Mesenchymal stem cell (in vitro differentiated cells and primary cell): ENCODE measurements around the gene BLMH.

ENCODE experiments used
- DNase-seq: peaks from one replicate; pipeline ENCODE4 v3.0.0-alpha.2; 2013
- H2AFZ ChIP-seq: one replicate; pipeline ENCODE4 v1.6.1; 2013; ENCODE audit warnings: low read depth, mild to moderate bottlenecking, control low read depth, inconsistent platforms, low read length, moderate library complexity
- H2AK5ac ChIP-seq: 2 replicates; pipeline ENCODE4 v1.6.1; 2013; ENCODE audit warnings: low read length, moderate library complexity, mild to moderate bottlenecking, inconsistent platforms; ENCODE audit not compliant: severe bottlenecking
- H2BK120ac ChIP-seq: one replicate; pipeline ENCODE4 v1.6.1; 2013; ENCODE audit warnings: low read depth, mild to moderate bottlenecking, inconsistent platforms, low read length, moderate library complexity
- H2BK12ac ChIP-seq, 2 experiments: one replicate each; pipeline ENCODE4 v1.6.1; 2013; ENCODE audit warnings: inconsistent platforms in 2 of 2, low read length in 2 of 2, mild to moderate bottlenecking in 2 of 2, moderate library complexity in 2 of 2, control low read depth in 1 of 2
- H2BK15ac ChIP-seq: one replicate; pipeline ENCODE4 v1.6.1; 2013; ENCODE audit warnings: mild to moderate bottlenecking, low read depth, inconsistent platforms; ENCODE audit not compliant: poor library complexity, severe bottlenecking
- H2BK5ac ChIP-seq: 2 replicates; pipeline ENCODE4 v1.6.1; 2013; ENCODE audit warnings: low read depth, mild to moderate bottlenecking, low read length, control low read depth, inconsistent platforms; ENCODE audit not compliant: poor library complexity, severe bottlenecking
- H3K14ac ChIP-seq, 2 experiments: one replicate each; pipeline ENCODE4 v1.6.1; 2013; ENCODE audit warnings: inconsistent platforms in 2 of 2, low read length in 2 of 2, control low read depth in 1 of 2, mild to moderate bottlenecking in 1 of 2, moderate library complexity in 1 of 2
- H3K18ac ChIP-seq, 2 experiments: one replicate each; pipeline ENCODE4 v1.6.1; 2013; ENCODE audit warnings: inconsistent platforms in 2 of 2, low read length in 2 of 2, control low read depth in 1 of 2, low read depth in 1 of 2, mild to moderate bottlenecking in 1 of 2
- H3K23ac ChIP-seq, 2 experiments: one replicate each; pipeline ENCODE4 v1.6.1; 2013; ENCODE audit warnings: inconsistent platforms in 2 of 2, low read length in 2 of 2, mild to moderate bottlenecking in 2 of 2, moderate library complexity in 2 of 2, control low read depth in 1 of 2
- H3K27ac ChIP-seq: 2 replicates; pipeline ENCODE4 v1.5.1; 2013; ENCODE audit warnings: mild to moderate bottlenecking, moderate library complexity, low read length, control low read depth, inconsistent platforms; ENCODE audit not compliant: poor library complexity, severe bottlenecking
- H3K27me3 ChIP-seq, 2 experiments: 2 replicates each; pipeline versions ENCODE4 v1.6.1 to v1.7.0; 2013; ENCODE audit warnings: low read length in 2 of 2, mild to moderate bottlenecking in 2 of 2, moderate library complexity in 2 of 2, control low read depth in 1 of 2, inconsistent platforms in 1 of 2; ENCODE audit not compliant: control insufficient read depth in 1 of 2, insufficient read depth in 1 of 2
- H3K36me3 ChIP-seq, 2 experiments: 2 replicates each; pipeline versions ENCODE4 v1.6.1 to v1.7.0; 2013; ENCODE audit warnings: low read length in 2 of 2, control low read depth in 1 of 2, inconsistent platforms in 1 of 2, low read depth in 1 of 2, mild to moderate bottlenecking in 1 of 2; ENCODE audit not compliant: insufficient read depth in 2 of 2, control insufficient read depth in 1 of 2
- H3K4ac ChIP-seq, 2 experiments: one replicate each; pipeline ENCODE4 v1.6.1; 2013; ENCODE audit warnings: inconsistent platforms in 2 of 2, low read length in 2 of 2, mild to moderate bottlenecking in 2 of 2, moderate library complexity in 2 of 2, control low read depth in 1 of 2, low read depth in 1 of 2
- H3K4me1 ChIP-seq: 2 replicates; pipeline ENCODE4 v1.6.1; 2013; ENCODE audit warnings: low read depth, low read length, control low read depth; ENCODE audit not compliant: control insufficient read depth, insufficient read depth
- H3K4me2 ChIP-seq: 2 replicates; pipeline ENCODE4 v1.6.1; 2013; ENCODE audit warnings: low read length, mild to moderate bottlenecking, inconsistent platforms; ENCODE audit not compliant: poor library complexity, severe bottlenecking
- H3K4me3 ChIP-seq, 2 experiments: 2 replicates each; pipeline versions ENCODE4 v1.5.1 to v1.7.0; 2013; ENCODE audit warnings: low read length in 2 of 2, mild to moderate bottlenecking in 2 of 2, control low read depth in 1 of 2, low read depth in 1 of 2; ENCODE audit not compliant: insufficient read depth in 1 of 2
- H3K79me1 ChIP-seq: replicated peaks from 2 replicates; pipeline ENCODE4 v1.6.1; 2013; ENCODE audit warnings: mild to moderate bottlenecking, control low read depth, low read length, inconsistent platforms; ENCODE audit not compliant: poor library complexity, severe bottlenecking
- H3K9ac ChIP-seq: 2 replicates; pipeline ENCODE4 v1.7.0; 2013; ENCODE audit warnings: mild to moderate bottlenecking, low read length, moderate library complexity
- H3K9me3 ChIP-seq: 2 replicates; pipeline ENCODE4 v1.7.0; 2013; ENCODE audit warnings: mild to moderate bottlenecking, low read length; ENCODE audit not compliant: control insufficient read depth
- H4K8ac ChIP-seq: one replicate; pipeline ENCODE4 v1.6.1; 2013; ENCODE audit warnings: inconsistent platforms, mild to moderate bottlenecking, low read length, moderate library complexity
- H4K91ac ChIP-seq: one replicate; pipeline ENCODE4 v1.6.1; 2013; ENCODE audit warnings: mild to moderate bottlenecking, low read length, inconsistent platforms
- WGBS: methylation state at CpG from one replicate; pipeline ENCODE4 v1.1.7; 2013; ENCODE audit warnings: mixed read lengths; 5-methylcytosine and 5-hydroxymethylcytosine counted together

The BLMH gene

DNA sequence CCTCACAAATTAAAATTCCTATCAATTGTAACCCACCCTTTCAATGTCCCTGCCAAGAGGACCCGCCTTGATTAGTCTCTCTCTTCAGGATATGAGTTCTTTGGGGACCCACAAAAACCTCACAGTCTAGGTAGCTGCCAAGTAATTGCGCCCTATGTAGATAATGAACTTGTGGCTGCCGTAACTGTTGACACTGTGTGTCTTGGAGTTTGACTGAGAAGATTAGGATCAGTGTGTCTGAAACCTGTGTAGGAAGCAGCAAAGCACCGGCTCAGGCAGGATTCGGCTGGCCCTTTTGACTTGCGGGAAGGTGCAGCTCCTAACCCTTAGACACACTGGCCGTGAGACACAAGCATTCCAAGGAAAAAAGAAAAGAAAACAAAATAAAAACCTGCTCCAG lies 38.4 kb downstream of the BLMH start:
- Histone ChIP-seq H3K4me3 (no peak overlapping the region), H3K23ac (no peak overlapping the region), H3K18ac (no peak overlapping the region), H3K79me1 (peaks cover 10% of the 10 kb centered on the region), H3K27me3 (no peaks in the 10 kb centered on the region), H2BK120ac (no peak overlapping the region), H3K4me1 (no peaks in the 10 kb centered on the region), H2BK5ac (no peak overlapping the region), H2BK12ac (no peak overlapping the region), H3K9ac (no peak overlapping the region), H2AFZ (no peak overlapping the region), H2AK5ac (no peak overlapping the region), H4K91ac (no peak overlapping the region), H3K4me2 (no peak overlapping the region), H3K27ac (no peak overlapping the region), H3K9me3 (no peaks in the 10 kb centered on the region), H2BK15ac (no peak overlapping the region), H3K36me3 (peaks cover 22 to 56% of the 10 kb centered on the region in 2 experiments), H3K4ac (no peak overlapping the region), H4K8ac (no peak overlapping the region), H3K14ac (no peak overlapping the region)
- DNase-seq, result no peak
- 98% methylated on average over 5 of the region's 7 CpGs for WGBS

- H2AFZ ChIP-seq, result no peak overlapping the region
- no peak overlapping the region for H2BK5ac ChIP-seq
- H3K4me1 ChIP-seq, result no peaks in the 10 kb centered on the region
- DNase-seq, result no peak
- H4K8ac ChIP-seq, result no peak overlapping the region
- H3K9me3 ChIP-seq, result no peaks in the 10 kb centered on the region
- no peak overlapping the region for H3K9ac ChIP-seq
- peaks cover 24 to 69% of the 10 kb centered on the region in 2 experiments for H3K36me3 ChIP-seq
- no peak overlapping the region for H2BK120ac ChIP-seq
- no peak overlapping the region for H3K14ac ChIP-seq
- no peaks in the 10 kb centered on the region for H3K27me3 ChIP-seq
- H3K23ac ChIP-seq, result no peak overlapping the region
- no peak overlapping the region for H2BK15ac ChIP-seq
- H4K91ac ChIP-seq, result no peak overlapping the region
- no peak overlapping the region for H3K4ac ChIP-seq
- no peak overlapping the region for H3K18ac ChIP-seq
- H3K4me2 ChIP-seq, result no peak overlapping the region
- no peak overlapping the region for H3K4me3 ChIP-seq
- no peak overlapping the region for H3K27ac ChIP-seq
- H3K79me1 ChIP-seq, result peaks cover 8% of the 10 kb centered on the region
- H2BK12ac ChIP-seq, result no peak overlapping the region
- no peak overlapping the region for H2AK5ac ChIP-seq
Observed at GRCh38 chr17:30251931-30252330, 39.8 kb downstream of the BLMH start.

DNA sequence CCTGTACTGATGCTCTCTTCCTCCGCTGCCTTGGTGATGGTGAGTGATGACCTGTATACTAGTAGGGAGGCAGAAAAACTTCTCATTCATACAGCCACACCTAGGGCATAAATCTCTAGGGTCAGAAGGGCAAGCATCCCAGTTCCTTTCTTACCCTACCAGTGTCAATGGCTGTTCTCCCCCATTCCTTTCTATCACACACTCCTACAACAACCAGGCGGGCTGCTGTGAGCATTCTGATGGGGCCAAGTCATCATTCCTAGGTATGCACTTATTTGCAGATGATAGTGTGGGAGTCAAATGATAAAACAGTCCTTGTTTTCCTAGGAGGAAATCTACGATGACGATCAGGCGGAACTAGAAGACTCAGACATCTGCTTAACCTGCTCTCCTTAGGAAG lies 42.3 kb downstream of the BLMH start:
- Histone ChIP-seq H2AFZ (no peak overlapping the region), H3K9me3 (no peaks in the 10 kb centered on the region), H3K4me1 (no peaks in the 10 kb centered on the region), H3K18ac (no peak overlapping the region), H3K4me3 (no peak overlapping the region), H2BK120ac (no peak overlapping the region), H4K8ac (no peak overlapping the region), H2BK15ac (no peak overlapping the region), H3K36me3 (peaks cover 18 to 62% of the 10 kb centered on the region in 2 experiments), H3K79me1 (peaks cover 6% of the 10 kb centered on the region), H2AK5ac (no peak overlapping the region), H3K23ac (no peak overlapping the region), H3K9ac (no peak overlapping the region), H3K14ac (no peak overlapping the region), H3K4ac (no peak overlapping the region), H3K27ac (no peak overlapping the region), H4K91ac (no peak overlapping the region), H3K27me3 (no peaks in the 10 kb centered on the region), H3K4me2 (no peak overlapping the region), H2BK12ac (no peak overlapping the region), H2BK5ac (no peak overlapping the region)
- DNase-seq, result no peak
- WGBS, result 99% methylated on average over 4 of the region's 5 CpGs

DNA sequence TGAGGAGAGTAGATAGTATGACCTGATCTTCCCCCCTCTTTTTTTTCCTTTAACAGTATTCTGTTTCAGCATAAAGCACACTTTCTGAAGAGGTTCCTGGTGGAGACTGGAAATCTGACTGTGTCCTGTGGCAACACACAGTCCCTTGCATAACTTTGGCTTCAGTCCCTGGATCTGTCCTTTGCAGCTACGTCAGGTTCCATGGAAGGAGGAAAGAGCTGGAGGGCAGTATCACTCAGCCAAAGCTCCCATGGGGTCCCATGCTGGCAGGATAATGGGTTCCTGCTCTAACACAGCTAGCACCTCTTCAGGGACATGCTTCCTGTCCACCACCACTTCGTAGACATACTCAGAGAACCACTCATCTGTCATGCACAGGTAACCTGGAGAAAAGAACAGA lies 43.0 kb downstream of the BLMH start:
- Histone ChIP-seq H3K14ac (no peak overlapping the region), H3K36me3 (peaks cover 18 to 59% of the 10 kb centered on the region in 2 experiments), H2BK15ac (no peak overlapping the region), H3K18ac (no peak overlapping the region), H3K4me1 (no peaks in the 10 kb centered on the region), H3K27me3 (no peaks in the 10 kb centered on the region), H3K9ac (no peak overlapping the region), H2AK5ac (no peak overlapping the region), H3K27ac (no peak overlapping the region), H2BK120ac (no peak overlapping the region), H4K91ac (no peak overlapping the region), H3K4me3 (no peak overlapping the region), H2BK5ac (no peak overlapping the region), H3K79me1 (peaks cover 6% of the 10 kb centered on the region), H3K9me3 (no peaks in the 10 kb centered on the region), H3K4me2 (no peak overlapping the region), H2BK12ac (no peak overlapping the region), H3K4ac (no peak overlapping the region), H3K23ac (no peak overlapping the region), H4K8ac (no peak overlapping the region), H2AFZ (no peak overlapping the region)
- no peak for DNase-seq
- 96% methylated on average over 2 of the region's 2 CpGs for WGBS
